GM15510 (cell line): ENCODE results near the gene PDE10A.

Experiments used
- POLR2A ChIP-seq: IDR thresholded peaks from 3 replicates; pipeline ENCODE4 v1.6.1; 2011; ENCODE audit warnings: borderline replicate concordance; ENCODE audit not compliant: insufficient read length; ENCODE audit errors: extremely low read depth

PDE10A gene

GRCh38 chr6:165573671-165574070 is 89.4 kb downstream of the PDE10A start:
- TF ChIP-seq POLR2A, result no peak

- no peak for TF ChIP-seq POLR2A
Measured at GRCh38 chr6:165571721-165572132, 91.3 kb downstream of the PDE10A start.

- no peak for TF ChIP-seq POLR2A
Measured at GRCh38 chr6:165571068-165571682, 91.9 kb downstream of the PDE10A start.

- TF ChIP-seq POLR2A, result no peak
Measured at GRCh38 chr6:165568326-165568725, 94.7 kb downstream of the PDE10A start.

GRCh38 chr6:165566088-165566828 is 96.8 kb downstream of the PDE10A start:
- TF ChIP-seq POLR2A, result no peak

GRCh38 chr6:165562421-165563090 is 100.5 kb downstream of the PDE10A start:
- TF ChIP-seq POLR2A, result no peak

GRCh38 chr6:165559632-165560031 is 103.4 kb downstream of the PDE10A start:
- no peak for TF ChIP-seq POLR2A

- no peak for TF ChIP-seq POLR2A
Measured at GRCh38 chr6:165557674-165558073, 105.4 kb downstream of the PDE10A start.

GRCh38 chr6:165556116-165556843 is 106.8 kb downstream of the PDE10A start:
- no peak for TF ChIP-seq POLR2A

GRCh38 chr6:165552248-165552736 is 110.7 kb downstream of the PDE10A start:
- no peak for TF ChIP-seq POLR2A

- no peak for TF ChIP-seq POLR2A
Measured at GRCh38 chr6:165551828-165552227, 111.2 kb downstream of the PDE10A start.

- TF ChIP-seq POLR2A, result no peak
Measured at GRCh38 chr6:165548450-165548849, 114.6 kb downstream of the PDE10A start.

- TF ChIP-seq POLR2A, result no peak
Measured at GRCh38 chr6:165545806-165546205, 117.2 kb downstream of the PDE10A start.

GRCh38 chr6:165543781-165544180 is 119.3 kb downstream of the PDE10A start:
- TF ChIP-seq POLR2A, result no peak

GRCh38 chr6:165536911-165537310 is 126.1 kb downstream of the PDE10A start:
- no peak for TF ChIP-seq POLR2A
